Activated CD8-positive, alpha-beta memory T cell treated with anti-CD3 and anti-CD28 coated beads for 36 hours (primary cell): ENCODE data around the gene UPB1. TPM values are rescaled to one million over a fixed set of nuclear protein-coding genes. Genes with fewer than 3 reads are reported as not detected.

Experiments
- CTCF ChIA-PET: fragments of 350-600 bp; sonication (Branson Sonifier 250); formaldehyde crosslinking; loops from one replicate; lab custom pipeline; 2021; ENCODE audit warnings: antibody characterized with exemption; lab: Charles Lee
- POLR2A ChIA-PET: fragments of 350-600 bp; sonication (Branson Sonifier 250); formaldehyde crosslinking; loops from one replicate; lab custom pipeline; 2021; ENCODE audit warnings: antibody characterized with exemption; lab: Charles Lee
- total RNA-seq, 2 experiments: library from RNA; stranded (reverse); gene quantifications; one replicate each; pipeline ENCODE4 v1.2.3, GENCODE V29; 2021

UPB1 gene
- total RNA-seq: not detected

DNA sequence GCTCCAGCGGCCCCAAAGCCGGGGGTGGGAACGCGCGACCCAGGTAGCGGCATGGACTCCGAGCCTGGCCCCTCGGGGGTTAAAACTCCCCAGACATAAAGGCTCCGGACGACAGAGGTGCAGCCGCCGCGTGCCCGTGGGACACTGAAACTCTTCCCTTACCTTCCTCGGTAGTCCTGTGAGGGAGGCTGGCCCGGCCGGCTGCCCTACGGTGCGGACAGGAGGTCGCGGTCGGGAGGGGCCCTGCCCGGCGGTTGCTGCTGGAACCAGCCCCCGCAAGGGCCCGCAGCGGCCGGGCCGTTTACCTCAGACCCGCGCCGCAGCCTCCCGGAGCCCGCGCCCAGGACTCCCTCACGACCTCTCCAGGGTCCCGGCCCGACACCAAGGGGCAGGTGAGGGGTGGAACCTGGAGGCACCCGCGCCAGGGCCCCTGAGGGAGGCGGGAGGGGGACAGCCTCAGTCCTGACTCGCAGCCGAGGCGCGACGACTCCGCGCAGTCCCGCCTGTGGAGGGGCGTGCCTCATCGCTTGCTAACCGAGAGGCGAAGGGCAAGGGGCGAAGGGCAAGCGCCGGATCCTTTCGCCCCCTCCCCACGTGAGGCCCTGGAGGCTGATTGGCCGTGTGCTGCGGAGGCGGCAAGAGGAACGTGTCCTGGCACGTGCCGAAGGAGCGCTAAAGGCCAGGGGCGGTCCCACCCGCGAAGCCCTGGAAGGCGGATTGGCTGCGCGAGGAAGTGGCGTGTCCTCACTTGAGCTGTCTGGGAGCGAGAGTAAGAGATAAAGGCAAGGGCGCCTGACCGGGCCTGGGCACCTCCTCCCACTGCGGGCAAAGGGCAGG, at the start of gene UPB1:
TSS of gene UPB1 (plus strand) at position 805 of the 837 bp plus-strand sequence. CDS start 72 bp downstream, outside the sequence.
- CTCF ChIA-PET: interaction anchor here (1.1 kb wide), 1 partner anchor 60 kb away, joined by 4 read pairs; no protein-coding TSS in a partner anchor
- POLR2A ChIA-PET: no interaction called here

DNA sequence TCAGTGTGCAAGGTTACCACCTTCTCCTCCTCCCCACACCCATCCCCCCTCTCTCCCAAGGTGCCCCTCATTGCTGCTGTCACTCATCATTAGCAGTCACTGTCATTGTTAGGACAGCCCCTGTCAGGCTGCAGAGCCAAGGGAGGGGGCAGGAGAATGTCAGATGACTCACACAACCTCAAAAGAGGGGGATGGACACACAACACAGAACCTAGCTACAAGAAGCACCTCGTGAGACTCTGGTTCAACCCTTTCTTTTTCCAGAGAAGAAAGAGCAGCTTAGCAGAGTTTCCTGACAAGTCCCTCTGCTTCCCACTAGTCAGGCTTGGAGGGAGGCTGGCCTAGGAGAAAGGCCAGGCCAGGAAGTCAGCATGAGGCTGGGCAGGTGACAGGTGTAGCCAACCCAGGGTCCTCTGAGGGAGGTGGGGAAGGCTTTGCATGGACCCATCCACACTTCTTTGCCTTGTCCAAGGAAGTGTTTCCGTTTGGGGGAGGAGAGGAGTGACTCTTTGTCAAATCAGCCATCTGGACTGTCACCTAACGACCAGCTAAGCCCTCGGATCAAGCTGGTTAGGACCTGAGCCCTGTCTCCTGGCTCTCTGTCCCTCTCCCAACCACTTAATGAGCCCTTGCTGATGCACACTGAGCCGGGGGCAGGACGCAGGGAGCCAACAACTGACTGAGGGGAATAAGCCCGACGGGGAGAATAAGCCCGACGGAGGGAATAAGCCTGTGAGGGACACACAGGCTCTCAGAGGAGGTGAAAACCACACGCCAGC, 49.5 kb upstream of the UPB1 start:
- POLR2A ChIA-PET: interaction anchor here (1.3 to 1.8 kb wide), 2 partner anchors 10 to 18 kb away, joined by 4 to 8 read pairs; partner anchors contain the start of gene ADORA2A
- CTCF ChIA-PET: interaction anchor here (1.0 to 1.6 kb wide), 4 partner anchors 11 to 37 kb away, joined by 3 to 5 read pairs (median 4); no protein-coding TSS in a partner anchor

DNA sequence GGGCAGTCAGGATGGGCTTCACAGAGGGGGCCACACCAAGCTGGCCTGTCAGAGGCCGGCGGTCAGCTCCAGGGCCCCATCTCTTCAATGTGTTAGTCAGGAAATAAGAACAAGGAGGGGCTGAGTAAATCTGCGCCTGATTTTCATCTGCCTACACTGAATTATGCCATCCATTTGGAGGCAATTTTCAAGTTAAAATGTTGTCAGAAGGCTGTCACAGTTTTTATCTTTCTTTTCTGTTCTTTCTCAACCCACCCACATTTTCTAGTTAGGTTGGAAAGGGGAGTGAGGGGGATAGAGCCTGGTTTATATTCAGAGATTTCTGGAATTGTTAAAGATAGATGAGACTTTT, 48.9 kb upstream of the UPB1 start:
- ChIA-PET POLR2A (interaction anchor here (1.3 kb wide), 1 partner anchor 11 kb away, joined by 4 read pairs; no protein-coding TSS in a partner anchor), CTCF (interaction anchor here (1.0 to 1.6 kb wide), 2 partner anchors 11 to 22 kb away, joined by 3 to 4 read pairs; no protein-coding TSS in a partner anchor)

DNA sequence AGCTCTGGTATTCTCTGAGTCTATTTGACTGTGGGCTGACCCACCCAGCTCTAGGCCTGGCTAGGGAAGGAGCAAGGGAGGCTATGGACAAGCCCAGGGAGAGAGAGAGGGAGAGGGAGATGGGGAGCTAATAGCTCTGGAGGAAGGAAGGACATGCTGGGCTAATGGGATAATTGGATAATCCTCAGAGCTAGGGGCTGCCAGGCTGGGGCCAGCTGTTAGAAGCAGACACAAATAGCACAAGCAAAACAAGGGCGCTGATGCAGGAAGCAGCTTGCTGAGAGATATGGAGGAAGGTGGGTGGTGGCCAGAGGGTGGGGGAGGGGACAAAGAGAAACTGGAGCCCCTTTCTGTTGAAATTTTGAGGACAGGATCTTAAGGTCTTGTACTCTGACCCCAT, 44.5 kb upstream of the UPB1 start:
- CTCF ChIA-PET: no interaction called here

GRCh38 chr22:24451162-24451561, 44.0 kb upstream of the UPB1 start:
- POLR2A ChIA-PET: no interaction called here
- CTCF ChIA-PET: no interaction called here

More for the DNA sequence above, 44.5 kb upstream of the UPB1 start:
- POLR2A ChIA-PET: no interaction called here

- CTCF ChIA-PET: no interaction called here
- POLR2A ChIA-PET: no interaction called here
These were observed 41.3 kb upstream of the UPB1 start for GRCh38 chr22:24453853-24454252.

- ChIA-PET POLR2A (interaction anchor here (0.6 kb wide), 1 partner anchor 31 kb away, joined by 3 read pairs; no protein-coding TSS in a partner anchor), CTCF (no interaction called here)
These were observed 40.1 kb upstream of the UPB1 start for GRCh38 chr22:24455039-24455438.

DNA sequence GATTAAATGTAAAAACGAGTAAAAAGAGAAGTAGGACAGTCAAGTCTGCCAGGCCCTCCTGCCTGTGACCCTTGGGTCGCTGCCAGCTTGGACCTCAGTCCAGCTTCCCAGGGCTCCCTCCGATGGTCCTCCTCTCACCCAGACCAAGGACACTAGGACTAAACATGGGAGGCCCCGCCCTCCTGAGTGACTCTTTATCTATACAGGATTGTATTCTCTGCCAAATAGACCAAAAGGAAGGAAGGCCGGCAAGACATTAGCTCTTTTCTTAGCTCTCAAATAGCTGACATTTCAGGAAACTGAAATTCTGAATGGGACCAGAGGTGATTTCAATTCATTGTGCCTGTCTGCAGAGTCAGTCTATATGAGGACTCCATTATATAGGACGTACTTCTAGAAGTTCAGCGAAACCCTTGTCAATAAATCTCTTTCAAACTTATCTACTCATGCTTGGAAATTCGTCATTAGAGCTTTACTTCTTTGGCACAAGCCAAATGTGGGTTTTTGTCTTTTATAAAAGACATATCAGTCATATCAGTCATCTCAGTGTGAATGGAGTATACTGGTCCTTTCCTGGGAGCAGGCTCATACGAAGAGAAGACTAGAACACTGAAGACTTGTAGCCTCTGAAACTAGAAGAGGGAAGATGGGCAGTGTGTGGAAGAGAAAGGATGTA, 39.2 kb upstream of the UPB1 start:
- ChIA-PET CTCF (interaction anchor here (1.3 kb wide), 1 partner anchor 33 kb away, joined by 3 read pairs; no protein-coding TSS in a partner anchor), POLR2A (no interaction called here)

GRCh38 chr22:24457894-24458420, 37.2 kb upstream of the UPB1 start:
- POLR2A ChIA-PET: no interaction called here
- CTCF ChIA-PET: no interaction called here

DNA sequence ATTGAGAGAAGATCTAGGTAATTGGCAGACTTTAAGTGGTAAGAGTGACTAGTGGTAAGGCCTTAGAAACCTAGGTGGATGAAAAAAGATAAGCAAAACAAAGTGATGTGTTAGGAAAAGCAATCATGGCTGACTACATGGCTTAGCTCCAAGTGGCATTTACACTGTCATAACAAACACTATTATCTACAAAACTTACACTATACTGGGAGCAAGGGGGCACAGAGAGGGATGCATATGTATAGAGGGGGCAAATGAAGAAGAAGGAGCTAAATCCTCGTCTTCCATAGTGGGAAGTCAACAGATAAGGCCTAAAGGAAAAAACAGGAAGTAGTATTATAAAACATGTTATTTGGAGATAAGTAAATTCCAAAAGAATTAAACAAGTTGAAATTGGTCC, 35.2 kb upstream of the UPB1 start:
- POLR2A ChIA-PET: no interaction called here
- CTCF ChIA-PET: interaction anchor here (1.1 kb wide), 1 partner anchor 24 kb away, joined by 4 read pairs; no protein-coding TSS in a partner anchor

GRCh38 chr22:24460418-24461089, 34.6 kb upstream of the UPB1 start:
- ChIA-PET CTCF (interaction anchor here (1.0 to 1.9 kb wide), 2 partner anchors 23 to 26 kb away, joined by 3 to 4 read pairs; no protein-coding TSS in a partner anchor), POLR2A (interaction anchor here (0.9 kb wide), 1 partner anchor 38 kb away, joined by 4 read pairs; no protein-coding TSS in a partner anchor)

- POLR2A ChIA-PET: no interaction called here
- CTCF ChIA-PET: no interaction called here
These were observed 31.9 kb upstream of the UPB1 start for GRCh38 chr22:24463071-24463760.

GRCh38 chr22:24465566-24465965, 29.6 kb upstream of the UPB1 start:
- POLR2A ChIA-PET: no interaction called here
- CTCF ChIA-PET: interaction anchor here (0.9 to 1.5 kb wide), 2 partner anchors 41 to 43 kb away, joined by 4 to 5 read pairs; no protein-coding TSS in a partner anchor

- CTCF ChIA-PET: interaction anchor here (1.5 kb wide), 1 partner anchor 44 kb away, joined by 5 read pairs; no protein-coding TSS in a partner anchor
These were observed 29.2 kb upstream of the UPB1 start for GRCh38 chr22:24465975-24466374.

DNA sequence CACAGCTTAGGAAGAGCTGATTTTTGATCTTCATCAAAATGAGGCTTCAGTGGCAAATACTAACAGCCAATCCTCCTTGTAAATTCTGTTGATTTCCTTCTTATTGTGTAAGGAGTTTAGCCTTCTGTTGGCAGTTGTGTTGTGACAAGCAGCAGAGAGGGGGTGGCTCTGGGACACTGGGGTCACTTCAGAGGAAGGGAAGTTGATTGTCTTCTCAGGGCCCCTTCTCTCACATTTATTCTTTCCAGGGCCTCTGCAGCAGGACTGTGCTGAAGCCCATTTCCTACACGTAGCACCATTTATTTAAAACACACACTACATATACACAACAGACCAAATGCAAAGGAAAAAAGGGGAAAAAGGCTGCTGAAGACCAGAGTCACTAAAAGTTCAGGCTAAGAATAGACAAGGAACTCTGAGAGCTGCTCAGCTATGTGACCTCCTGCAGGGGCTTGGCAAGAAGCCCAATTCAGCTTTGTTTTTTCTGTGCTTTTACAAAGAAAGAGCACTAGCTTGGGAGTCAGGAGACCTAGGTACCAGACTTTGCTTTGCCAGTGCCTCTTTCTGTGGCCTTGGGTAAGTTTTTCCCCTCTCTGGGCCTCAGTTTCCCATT, 28.3 kb upstream of the UPB1 start:
- POLR2A ChIA-PET: interaction anchor here (0.6 kb wide), 1 partner anchor 512 kb away, joined by 4 read pairs; no protein-coding TSS in a partner anchor
- CTCF ChIA-PET: interaction anchor here (1.5 kb wide), 1 partner anchor 45 kb away, joined by 5 read pairs; no protein-coding TSS in a partner anchor

More at GRCh38 chr22:24465975-24466374, 29.2 kb upstream of the UPB1 start:
- POLR2A ChIA-PET: interaction anchor here (0.6 kb wide), 1 partner anchor 513 kb away, joined by 4 read pairs; no protein-coding TSS in a partner anchor

DNA sequence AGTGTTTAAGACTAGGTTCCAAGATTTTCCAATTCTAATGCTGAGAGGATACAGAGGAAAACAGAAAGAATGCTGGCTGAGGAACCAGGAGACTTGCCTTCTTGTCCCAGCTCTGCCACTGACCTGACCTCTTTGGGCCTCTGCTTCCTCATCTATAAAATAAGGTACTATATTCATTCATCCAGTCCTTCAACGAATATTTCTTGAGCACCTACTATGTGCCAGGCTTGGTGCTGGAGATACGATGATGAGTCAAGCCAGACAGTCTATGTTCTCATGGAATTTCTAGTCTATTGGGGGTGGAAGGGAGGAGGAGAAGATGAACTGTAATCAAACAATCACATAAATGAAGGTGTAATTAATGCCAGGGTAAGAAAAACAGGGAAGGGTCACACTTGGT, 27.8 kb upstream of the UPB1 start:
- CTCF ChIA-PET: no interaction called here
- POLR2A ChIA-PET: no interaction called here

- CTCF ChIA-PET: no interaction called here
- POLR2A ChIA-PET: no interaction called here
These were observed 23.6 kb upstream of the UPB1 start for GRCh38 chr22:24471570-24471969.
